Activated CD4-positive, alpha-beta T cell treated with anti-CD3 and anti-CD28 coated beads, Interleukin-2, Interleukin-6, amounts not matched to agents 100 ng/mL and 50 ng/mL, durations not matched to agents 16 hours and 8 hours (primary cell): ENCODE results near the gene KIF20B.
A peak's percentile ranks its signal among the peaks of the same experiment; 100 is the strongest.
"Not testable (repeated sequence)": the region's sequence is repeated elsewhere in the genome, so short reads cannot be mapped to it uniquely, and the experiment has no call there.

Experiments
- DNase-seq: peaks from one replicate; pipeline ENCODE4 v3.0.0-alpha.2; 2020

Gene KIF20B

GRCh38 chr10:89789188-89789877 lies 87.9 kb downstream of the KIF20B start:
- no peak for DNase-seq

GRCh38 chr10:89792187-89792586 lies 90.8 kb downstream of the KIF20B start:
- no peak for DNase-seq

GRCh38 chr10:89793649-89794254 lies 92.4 kb downstream of the KIF20B start:
- peak; percentile 77 for DNase-seq

- DNase-seq: no peak
Measured at GRCh38 chr10:89795840-89796239, 94.5 kb downstream of the KIF20B start.

DNA sequence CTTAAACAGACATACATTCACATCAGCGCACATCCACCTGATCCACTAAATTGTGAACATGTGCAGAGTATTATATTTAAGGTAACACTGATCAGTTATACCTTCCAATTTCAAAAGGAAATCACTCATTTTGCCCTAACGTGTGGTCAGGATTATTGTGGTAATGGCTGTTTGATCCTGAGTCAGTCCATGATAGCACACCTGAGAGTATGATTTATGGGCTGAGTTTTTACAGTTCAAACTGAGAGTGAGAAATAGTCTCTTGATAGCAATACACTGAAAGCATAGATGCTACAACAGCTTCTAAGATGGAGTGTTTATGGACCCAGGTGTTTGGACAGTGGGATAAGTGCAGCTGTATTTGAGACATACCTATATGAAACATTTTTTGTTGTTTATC lies 96.7 kb downstream of the KIF20B start:
- DNase-seq: peak; percentile 55

DNA sequence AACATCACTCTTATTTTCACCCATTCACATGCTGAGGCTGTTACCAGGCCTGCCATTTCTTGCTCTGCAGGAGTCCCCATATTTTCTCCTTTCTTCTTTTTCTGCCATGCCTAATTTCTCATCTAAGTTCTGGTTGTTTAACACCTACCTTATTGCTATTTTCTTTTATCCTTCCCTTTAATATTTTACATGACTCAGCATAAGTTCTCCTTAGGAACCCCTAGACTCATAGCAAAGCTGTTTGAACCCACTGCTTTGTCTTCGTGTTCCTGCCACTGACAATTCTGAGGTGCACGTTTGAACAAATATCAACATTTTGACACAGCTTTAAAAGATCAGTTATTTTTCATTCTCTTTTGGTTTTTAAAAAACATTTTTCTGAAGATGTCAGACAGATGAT lies 98.2 kb downstream of the KIF20B start:
- no peak for DNase-seq

- DNase-seq: peak; percentile 85
Measured at GRCh38 chr10:89805599-89806013, 104.2 kb downstream of the KIF20B start.

GRCh38 chr10:89808842-89809241 lies 107.5 kb downstream of the KIF20B start:
- peak; percentile 17 for DNase-seq

DNA sequence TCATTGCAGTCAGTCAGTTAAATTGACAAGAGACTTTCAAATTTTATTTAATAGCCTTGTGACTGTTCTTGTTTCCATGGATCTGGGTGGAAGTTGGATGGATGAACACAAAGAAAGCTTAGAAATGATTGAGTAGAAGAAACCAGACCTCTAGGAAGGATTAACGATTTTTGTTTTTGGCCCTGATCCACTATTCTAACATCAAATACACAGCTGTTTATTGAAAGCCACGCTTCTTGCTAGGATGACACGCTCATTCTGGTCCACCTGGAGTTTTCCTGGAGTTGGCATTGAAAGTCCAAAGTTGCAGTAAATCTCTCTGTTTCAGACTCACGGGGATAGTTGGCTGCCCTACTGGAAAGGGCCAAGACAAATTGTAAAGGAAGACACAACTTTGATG lies 108.4 kb downstream of the KIF20B start:
- DNase-seq: no peak

GRCh38 chr10:89810908-89811525 lies 109.6 kb downstream of the KIF20B start:
- DNase-seq: no peak

DNA sequence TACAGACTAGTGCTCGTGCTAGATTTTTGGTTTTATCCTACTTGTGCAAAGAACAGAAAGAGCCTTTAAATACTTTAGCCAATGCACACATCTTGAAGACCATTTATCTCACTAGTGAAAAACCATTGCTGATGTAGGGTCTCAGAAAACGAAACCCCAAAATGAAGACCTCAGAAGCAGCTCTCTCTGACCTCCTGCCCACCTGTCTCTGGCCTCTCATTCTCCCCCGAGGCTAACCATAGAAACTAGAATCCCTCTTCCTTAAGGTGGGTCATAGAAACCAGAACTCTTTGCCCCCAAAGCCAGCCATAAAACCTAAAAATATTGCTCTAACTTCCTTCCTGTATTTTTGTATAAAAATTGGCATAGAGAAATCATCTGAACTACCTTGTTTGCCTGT lies 112.2 kb downstream of the KIF20B start:
- DNase-seq: no peak

DNA sequence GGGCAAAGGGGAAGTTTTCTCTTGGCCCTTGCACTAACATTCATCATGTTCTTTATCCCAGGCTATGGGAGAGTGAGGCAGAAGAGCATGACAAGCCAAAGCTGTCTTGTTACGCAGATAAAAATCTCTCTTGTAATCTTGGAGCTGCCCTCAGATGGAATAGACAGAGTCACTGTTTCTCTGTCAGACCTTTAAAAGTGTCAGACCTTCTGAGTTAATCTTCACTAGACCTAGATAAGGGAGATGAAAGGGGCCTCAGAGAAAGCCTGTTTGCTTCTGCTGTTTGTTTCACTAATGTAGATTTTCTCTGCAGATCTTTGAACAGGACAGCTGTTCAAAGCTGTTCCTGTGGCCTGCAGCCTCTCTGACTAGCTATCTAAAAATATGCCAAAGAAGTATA lies 112.9 kb downstream of the KIF20B start:
- DNase-seq: no peak

GRCh38 chr10:89815049-89815853 lies 113.9 kb downstream of the KIF20B start:
- DNase-seq: no peak

- DNase-seq: not testable (repeated sequence)
Measured at GRCh38 chr10:89819008-89819407, 117.6 kb downstream of the KIF20B start.
